Left lobe of liver (tissue), 2 donors: ENCODE data around the gene CAD. TPM values are rescaled to one million over a fixed set of nuclear protein-coding genes. Genes with fewer than 3 reads are reported as not detected.
A peak's percentile ranks its signal among the peaks of the same experiment; 100 is the strongest.
"Not testable (repeated sequence)": the region's sequence is repeated elsewhere in the genome, so short reads cannot be mapped to it uniquely, and the experiment has no call there.

Source experiments
- ATAC-seq: fragments of 200-7000 bp; cut with Tn5 transposase; one replicate; pipeline ENCODE4 v1.9.1; 2020; ENCODE audit warnings: mild to moderate bottlenecking, moderate library complexity
- DNase-seq: peaks from one replicate; pipeline ENCODE4 v3.0.0-alpha.2; 2020; ENCODE audit warnings: low spot score
- total RNA-seq: library from RNA; stranded (reverse); gene quantifications from one replicate; pipeline ENCODE4 v1.2.1, GENCODE V29; 2021
- donor health status: DM: no; HTN: no; CAD: no; lungs with moderate emphysema.
- donor health status: DM: no; HTN: yes; CAD: no.

CAD gene
- total RNA-seq, 1 donor from 2014 or later: 14.9 TPM

DNA sequence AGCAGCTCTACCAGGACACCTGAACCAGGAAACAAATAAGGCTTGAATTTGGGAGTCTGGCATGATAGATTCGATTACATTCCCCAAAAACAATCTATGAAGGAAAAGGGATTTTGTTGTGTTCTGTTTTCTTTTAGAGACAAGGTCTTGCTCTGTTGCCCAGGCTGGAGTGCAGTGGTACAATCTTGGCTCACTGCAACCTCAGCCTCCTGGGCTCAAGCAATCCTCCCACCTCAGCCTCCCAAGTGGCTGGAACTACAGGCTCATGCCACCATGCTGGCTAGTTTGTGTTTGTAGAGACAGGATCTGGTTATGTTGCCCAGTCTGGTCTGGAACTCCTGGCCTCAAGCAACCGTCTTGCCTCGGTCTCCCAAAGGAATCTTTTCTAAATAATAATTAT lies 19.1 kb upstream of the CAD start:
- not testable (repeated sequence) for ATAC-seq, DNase-seq

DNA sequence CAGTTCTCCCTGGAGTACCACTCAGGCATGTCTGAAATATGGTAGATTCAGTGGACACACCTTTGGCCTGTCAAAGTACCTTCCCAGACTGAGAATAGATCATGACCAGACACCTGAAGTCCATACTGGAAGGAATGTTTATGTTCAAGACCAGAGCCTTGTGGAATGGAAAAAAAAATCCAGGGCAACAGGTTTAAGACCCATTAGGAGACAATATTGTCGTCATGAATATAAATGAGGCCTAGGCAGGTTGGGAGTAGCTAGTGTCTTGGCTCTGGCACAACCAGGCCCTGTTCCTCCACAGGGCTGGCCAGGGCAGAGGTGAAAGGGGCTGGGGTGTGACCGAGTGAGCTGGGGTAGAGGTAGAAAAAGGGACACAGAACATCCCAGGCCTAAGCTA lies 18.5 kb upstream of the CAD start:
- no peak for DNase-seq
- no peak for ATAC-seq

DNA sequence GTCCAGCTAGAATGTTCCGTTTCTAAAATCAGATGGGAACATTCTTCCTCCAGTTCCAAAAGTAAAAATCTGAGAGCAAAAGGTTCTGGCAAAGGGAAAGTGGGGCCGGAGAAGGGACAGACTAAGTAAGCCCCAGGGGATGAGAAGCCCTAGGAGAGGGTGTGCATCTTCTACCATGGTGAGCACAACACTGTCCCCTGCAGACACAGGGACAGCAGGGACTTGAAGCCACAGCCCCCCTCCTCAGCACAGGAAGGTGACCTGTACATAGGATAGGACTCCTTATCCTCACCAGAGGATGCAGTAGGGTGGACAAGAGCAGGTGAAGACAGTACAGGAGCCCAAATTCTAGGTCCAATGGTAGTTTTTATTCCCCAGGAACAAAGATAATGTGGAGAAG lies 17.9 kb upstream of the CAD start:
- no peak for ATAC-seq
- no peak for DNase-seq

DNA sequence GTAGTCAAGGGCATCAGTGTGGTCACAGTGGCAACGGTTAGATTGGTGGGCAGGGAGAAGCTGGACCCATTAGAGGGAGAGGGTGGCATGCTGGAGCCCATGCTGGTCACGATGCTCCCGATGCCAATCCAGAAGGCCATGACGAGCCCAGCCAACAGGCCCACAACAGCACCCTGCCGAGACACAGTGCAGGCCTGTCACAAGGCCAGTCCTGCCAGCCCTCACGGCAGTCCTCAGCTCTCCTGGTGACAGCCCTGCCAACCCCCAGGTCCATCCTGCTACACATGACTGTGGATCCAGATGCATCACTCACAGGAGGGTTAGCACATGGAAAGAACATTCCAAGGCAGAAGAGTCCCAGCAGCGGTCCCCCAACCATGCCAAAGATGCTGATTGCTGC lies 15.5 kb upstream of the CAD start:
- no peak for DNase-seq
- no peak for ATAC-seq

- ATAC-seq: no peak
Observed at GRCh38 chr2:27202854-27203253, 14.3 kb upstream of the CAD start.

DNA sequence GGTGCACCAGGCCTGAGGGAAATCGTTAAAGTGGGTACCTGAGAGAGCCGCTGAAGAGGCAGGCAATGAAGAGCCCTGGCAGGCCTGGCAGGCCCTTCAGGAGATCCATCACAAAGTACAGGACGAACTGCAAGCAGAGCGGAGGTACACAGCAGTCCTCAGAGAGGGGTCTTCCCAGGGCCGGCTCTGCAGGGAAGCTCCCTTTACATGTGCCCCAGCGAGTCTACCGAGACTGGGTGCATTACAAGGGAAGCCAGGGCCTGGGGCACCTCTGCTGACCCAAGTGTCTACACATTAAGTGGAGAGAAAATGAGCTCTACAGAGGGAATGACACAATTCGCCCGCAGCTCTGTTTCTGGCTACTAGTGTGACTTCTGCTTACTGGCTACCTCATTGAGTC lies 13.4 kb upstream of the CAD start:
- no peak for ATAC-seq
- no peak for DNase-seq

More at GRCh38 chr2:27202854-27203253, 14.3 kb upstream of the CAD start:
- no peak for DNase-seq

- no peak for ATAC-seq
- no peak for DNase-seq
Observed at GRCh38 chr2:27204566-27204965, 12.6 kb upstream of the CAD start.

DNA sequence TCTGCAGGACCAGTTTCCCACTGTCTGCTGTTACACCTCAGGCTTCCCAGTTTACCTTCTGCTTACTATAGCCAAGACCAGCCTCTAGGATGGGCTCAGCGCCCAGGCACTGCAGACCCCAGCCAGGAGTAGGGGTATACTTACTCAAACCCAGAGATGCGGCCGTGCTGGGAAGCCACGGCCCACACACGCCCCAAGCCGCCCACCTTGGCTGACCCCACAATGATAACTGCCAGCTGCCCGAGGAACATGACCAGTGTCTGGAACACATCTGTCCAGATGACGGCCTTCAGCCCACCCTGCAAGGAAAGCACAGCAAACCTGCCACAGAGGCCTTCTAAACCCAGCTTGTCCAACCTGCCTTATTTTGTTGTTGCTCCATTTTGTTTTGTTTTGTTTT lies 12.0 kb upstream of the CAD start:
- no peak for ATAC-seq

GRCh38 chr2:27206346-27206745 lies 10.8 kb upstream of the CAD start:
- no peak for DNase-seq
- ATAC-seq: no peak

More for the DNA sequence above, 12.0 kb upstream of the CAD start:
- no peak for DNase-seq

DNA sequence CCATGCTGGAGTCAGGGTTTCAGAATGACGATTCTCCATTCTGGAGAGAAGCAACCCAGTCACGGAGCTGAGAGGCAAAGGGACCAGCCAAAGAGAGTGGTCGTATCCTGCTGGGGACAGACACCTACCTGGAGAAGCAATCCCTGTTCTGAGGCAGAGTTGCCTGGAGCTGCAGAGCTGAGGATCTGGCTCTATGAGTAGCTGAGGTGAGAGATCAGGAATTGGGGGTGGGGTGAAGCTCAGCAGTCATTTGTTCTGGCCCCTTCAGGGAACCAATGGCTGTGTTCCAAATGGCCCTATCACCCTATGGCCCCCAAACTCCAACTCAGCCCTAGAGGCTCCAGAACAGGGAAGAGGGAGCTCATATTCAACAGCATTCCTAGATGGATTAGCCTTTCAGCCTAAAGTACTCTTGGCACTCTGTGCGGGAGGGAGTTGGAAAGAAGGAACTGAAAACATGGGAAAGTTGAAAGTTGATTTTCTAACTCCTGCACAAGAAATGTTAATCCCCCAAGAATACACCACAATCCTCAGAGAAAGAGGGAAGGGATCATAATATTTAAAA lies 8.6 kb upstream of the CAD start:
- no peak for DNase-seq
- no peak for ATAC-seq

DNA sequence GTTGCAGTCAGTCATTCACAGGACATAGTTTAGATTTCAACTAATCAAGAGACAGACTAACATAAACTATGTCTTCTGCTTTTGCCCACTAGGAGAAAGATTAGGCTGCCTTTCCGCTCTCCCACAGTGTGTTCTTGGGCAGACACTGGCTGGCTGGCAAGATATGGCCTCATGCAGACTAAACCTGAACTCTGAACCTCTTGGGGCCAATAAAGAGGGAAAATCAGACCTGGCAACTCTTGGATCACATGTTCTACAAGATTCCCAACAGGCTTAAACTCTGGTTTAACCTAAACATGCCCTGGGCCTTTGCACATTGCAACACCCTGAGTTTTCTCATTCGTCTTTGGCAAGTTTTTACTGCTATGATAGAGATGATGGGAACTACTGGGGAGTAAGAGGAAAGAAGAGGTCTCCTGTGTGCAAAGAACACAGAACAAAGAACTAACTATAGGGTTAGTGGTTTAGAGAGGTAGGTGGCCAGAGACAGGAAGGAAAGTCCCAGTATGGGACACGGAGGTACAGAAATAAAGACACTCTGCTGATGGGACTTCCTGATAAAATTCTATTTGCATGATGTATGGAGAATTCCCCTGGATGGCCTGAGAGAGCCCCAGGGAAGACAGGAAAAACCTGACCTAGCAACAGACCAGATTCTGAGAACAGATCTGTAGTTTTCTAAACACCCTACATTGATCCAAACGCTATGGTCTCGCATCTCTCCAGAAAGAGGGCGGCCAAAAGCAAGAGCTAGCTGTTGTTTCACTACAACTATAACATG lies 7.4 kb upstream of the CAD start:
- DNase-seq (peak; percentile 55), ATAC-seq (peak; percentile 16)

DNA sequence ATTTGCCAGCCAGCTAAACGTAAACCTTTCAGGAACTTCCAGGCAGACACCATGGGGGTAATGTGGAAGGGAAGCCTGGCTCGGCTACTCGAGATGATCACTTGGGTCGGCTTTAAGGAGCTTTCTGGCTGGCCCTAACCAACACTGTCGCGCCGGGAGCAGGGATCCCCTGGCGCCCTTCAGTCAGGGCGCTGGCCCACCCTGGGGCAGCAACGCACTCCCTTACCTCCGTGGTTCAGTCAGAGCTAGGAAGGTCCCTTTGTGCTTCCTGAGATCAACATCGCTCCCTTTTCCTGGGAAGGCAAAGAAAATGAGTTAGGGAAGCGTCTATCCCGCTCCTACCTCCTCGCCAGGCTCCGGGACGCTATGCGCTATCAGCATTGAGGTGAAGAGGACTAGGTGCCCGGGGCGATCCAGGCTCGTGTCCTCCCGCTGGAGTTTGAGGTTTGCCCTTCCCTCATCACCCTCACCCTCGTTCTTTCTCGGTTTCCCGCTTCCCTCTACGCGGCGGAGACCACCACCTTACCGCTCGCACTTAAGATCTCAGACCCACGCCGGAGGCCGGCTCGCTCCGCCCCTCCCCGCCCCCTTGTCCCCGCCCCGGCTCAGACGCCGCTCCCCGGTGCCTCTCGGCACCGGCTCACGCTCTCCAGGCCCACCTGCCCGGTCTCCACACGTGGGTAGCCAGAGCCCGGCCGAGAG lies 5.8 kb upstream of the CAD start:
- peak; percentile 89 for DNase-seq
- peak; percentile 27 for ATAC-seq

DNA sequence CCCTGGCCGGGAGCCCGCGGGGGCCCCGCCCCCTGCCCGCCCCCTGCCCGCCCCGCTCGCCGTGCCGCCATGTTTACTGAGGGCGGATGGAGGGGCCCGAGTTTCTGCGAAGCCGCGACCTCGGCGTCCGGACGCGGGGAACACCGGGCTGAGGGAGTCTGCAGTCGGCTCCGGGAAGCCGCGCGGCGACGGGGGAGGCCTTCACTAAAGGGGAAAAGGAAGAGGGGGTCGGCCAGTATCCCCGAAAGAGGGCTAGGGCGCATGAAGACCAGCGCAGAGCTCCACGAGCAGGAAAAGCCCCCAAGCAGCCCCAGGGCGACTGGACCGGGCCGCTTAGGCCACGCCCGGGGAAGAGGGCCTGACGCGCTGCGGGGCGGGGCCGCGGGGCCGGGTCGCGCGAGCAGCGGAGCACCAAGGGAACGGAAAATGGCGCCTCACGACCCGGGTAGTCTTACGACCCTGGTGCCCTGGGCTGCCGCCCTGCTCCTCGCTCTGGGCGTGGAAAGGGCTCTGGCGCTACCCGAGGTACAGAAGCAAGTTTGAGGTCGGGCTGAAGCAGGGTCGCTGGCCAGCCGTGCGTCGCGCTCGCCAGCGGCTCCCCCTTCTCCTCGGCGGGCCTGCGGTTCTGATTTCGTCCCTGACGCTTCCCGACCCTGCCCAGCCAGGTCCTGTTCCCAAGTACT lies 5.1 kb upstream of the CAD start, which contains the start of the genes ATRAID and SLC5A6:
Gene ATRAID (plus strand): TSS at position 99 of the 683 bp plus-strand sequence. CDS start 328 bp downstream, at position 427.
Gene SLC5A6 (minus strand): TSS at position 326 of the 683 bp plus-strand sequence. CDS start 4,618 bp downstream, outside the sequence.
- peak; percentile 90 for ATAC-seq

DNA sequence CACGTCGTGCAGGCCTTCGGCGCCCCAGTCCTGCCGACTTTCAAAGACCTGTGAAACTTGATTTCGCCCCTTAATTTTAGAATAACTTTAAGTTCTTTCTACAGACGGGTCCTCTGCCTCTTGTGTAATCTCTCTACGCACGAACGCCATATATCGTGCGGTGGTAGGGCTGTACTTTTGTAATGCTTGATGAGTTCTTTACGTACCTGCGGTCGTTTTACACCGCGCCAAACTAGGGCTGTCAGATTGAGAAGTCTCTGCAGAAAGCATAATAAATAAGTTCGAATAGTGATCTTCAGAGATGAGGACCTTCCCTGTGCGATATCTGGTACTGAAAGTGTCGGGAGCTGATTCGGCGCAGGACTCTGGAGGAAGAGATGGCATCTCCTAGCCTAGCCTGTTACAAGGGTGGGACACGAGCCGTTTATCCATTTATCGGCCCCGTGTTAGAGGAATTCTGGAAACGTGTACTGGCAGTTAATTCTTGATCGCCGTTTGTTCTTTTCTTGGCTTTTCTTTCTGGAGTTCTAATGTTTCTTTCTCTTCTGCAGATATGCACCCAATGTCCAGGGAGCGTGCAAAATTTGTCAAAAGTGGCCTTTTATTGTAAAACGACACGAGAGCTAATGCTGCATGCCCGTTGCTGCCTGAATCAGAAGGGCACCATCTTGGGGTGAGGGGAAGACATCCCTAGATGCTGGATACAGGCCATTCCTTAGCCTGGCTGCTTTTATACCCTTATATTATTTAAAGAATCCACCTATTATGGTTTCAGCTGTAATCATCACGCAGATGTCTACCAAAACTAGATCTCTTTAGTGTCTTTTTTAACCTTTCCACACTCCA lies 4.3 kb upstream of the CAD start:
- ATAC-seq (peak; percentile 4), DNase-seq (no peak)

More for the DNA sequence above, 5.1 kb upstream of the CAD start, which contains the start of the genes ATRAID and SLC5A6:
- peak; percentile 92 for DNase-seq

- DNase-seq (no peak), ATAC-seq (no peak)
Observed at GRCh38 chr2:27214941-27215340, 2.2 kb upstream of the CAD start.

GRCh38 chr2:27216416-27217137 lies 592 bp upstream of the CAD start:
- DNase-seq (no peak), ATAC-seq (no peak)

DNA sequence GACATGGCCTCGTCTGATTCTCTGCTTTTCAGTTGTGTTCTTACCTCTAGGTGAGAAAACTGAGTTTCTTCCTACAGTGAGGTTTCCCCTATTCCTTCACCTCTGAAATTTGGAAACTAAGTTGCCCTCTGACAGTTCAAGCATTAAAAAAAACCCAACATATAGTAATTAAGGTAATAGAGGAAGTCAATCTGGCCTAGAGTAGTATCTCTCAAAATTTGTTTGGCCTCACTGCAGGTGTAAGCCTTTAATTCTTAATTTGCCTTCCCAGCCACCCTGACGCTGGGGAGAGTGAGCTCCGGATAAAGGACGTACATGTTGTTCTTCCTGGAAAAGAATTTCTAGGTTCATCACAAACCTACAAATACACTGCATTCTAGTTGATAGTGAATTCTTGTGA lies 1.4 kb downstream of the CAD start:
- ATAC-seq: no peak
- DNase-seq: no peak

GRCh38 chr2:27219091-27219490 lies 1.9 kb downstream of the CAD start:
- no peak for DNase-seq
- no peak for ATAC-seq

DNA sequence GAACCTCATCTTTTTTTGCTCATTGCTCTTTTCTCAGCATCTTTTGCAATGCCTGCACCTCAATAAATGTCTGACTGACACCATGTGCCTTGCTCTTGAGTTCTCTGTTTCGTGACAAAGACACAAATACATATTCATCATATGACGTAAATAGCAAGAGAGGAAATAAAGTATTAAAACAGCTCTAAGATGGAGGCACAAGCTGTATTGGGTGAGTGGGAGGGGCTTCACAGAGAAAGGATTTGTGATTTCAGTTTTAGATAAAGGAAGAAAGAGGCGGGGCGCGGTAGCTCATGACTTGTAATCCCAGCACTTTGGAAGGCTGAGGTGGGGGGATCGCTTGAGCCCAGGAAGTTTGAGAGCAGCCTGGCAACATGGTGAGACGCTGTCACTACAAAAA lies 2.9 kb downstream of the CAD start:
- no peak for DNase-seq

DNA sequence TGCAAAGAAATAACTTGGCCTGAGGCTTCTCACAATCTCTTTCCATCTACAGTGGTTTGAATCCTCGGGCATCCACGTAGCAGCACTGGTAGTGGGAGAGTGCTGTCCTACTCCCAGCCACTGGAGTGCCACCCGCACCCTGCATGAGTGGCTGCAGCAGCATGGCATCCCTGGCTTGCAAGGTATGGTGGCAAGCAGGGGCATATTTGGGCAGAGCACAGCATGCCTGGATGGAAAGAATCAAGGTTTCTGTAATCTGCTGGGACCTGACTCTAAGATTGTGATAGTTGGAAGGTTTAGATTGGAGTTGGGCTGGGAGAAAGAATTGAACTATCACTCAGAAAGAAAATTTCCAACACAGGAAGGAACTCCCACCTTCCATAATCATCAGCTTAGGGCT lies 4.0 kb downstream of the CAD start:
- DNase-seq: no peak
- ATAC-seq: no peak

More for the DNA sequence above, 2.9 kb downstream of the CAD start:
- no peak for ATAC-seq
